Keratinocyte (primary cell): ENCODE results near the gene APCDD1. TPM values are rescaled to one million over a fixed set of nuclear protein-coding genes. Genes with fewer than 3 reads are reported as not detected.

ENCODE experiments used
- DNase-seq: peaks from one replicate; pipeline ENCODE4 v3.0.0-alpha.2; 2011; ENCODE audit warnings: low read depth, missing footprints, low spot score
- FAIRE-seq: peaks from 2 replicates; lab custom pipeline; 2011; peaks lifted over from hg19 to GRCh38; lab: Jason Lieb, UNC
- H2AFZ ChIP-seq: 2 replicates; pipeline ENCODE4 v1.6.0; 2012; ENCODE audit warnings: low read length, control low read depth, inconsistent platforms; ENCODE audit not compliant: control insufficient read depth
- H3K27ac ChIP-seq: 2 replicates; pipeline ENCODE4 v1.5.1; 2011; ENCODE audit warnings: low read length; ENCODE audit not compliant: control insufficient read depth, insufficient read depth
- H3K27me3 ChIP-seq: 3 replicates; pipeline ENCODE4 v1.6.0; 2011; ENCODE audit warnings: low read length; ENCODE audit not compliant: control insufficient read depth, insufficient read depth; ENCODE audit errors: extremely low read depth
- H3K36me3 ChIP-seq, 2 experiments: 2 replicates in 1 of 2; 3 replicates in 1 of 2; pipeline ENCODE4 v1.5.1; 2011; ENCODE audit warnings: low read length in 2 of 2, mild to moderate bottlenecking in 1 of 2; ENCODE audit not compliant: control insufficient read depth in 2 of 2, insufficient read depth in 2 of 2; ENCODE audit errors: extremely low read depth in 1 of 2
- H3K4me1 ChIP-seq: 3 replicates; pipeline ENCODE4 v1.5.1; 2011; ENCODE audit warnings: low read length; ENCODE audit not compliant: control insufficient read depth, insufficient read depth; ENCODE audit errors: extremely low read depth
- H3K4me2 ChIP-seq: 3 replicates; pipeline ENCODE4 v1.6.0; 2011; ENCODE audit warnings: low read depth, low read length; ENCODE audit not compliant: control insufficient read depth, insufficient read depth; ENCODE audit errors: extremely low read depth
- H3K4me3 ChIP-seq, 3 experiments: fragments of 200-600 bp in 1 of 3; sonication (generic) in 1 of 3; 2 replicates in 2 of 3; 3 replicates in 1 of 3; pipeline ENCODE4 v1.5.1; 2011 to 2016; ENCODE audit warnings: low read length in 3 of 3, mild to moderate bottlenecking in 3 of 3, control low read depth in 2 of 3, inconsistent platforms in 1 of 3, low read depth in 1 of 3, mixed read lengths in 1 of 3, mixed run types in 1 of 3, moderate library complexity in 1 of 3; ENCODE audit not compliant: control insufficient read depth in 2 of 3, insufficient read depth in 2 of 3; ENCODE audit errors: extremely low read depth in 1 of 3
- H3K79me2 ChIP-seq: 2 replicates; pipeline ENCODE4 v1.6.0; 2012; ENCODE audit warnings: low read length; ENCODE audit not compliant: control insufficient read depth, insufficient read depth
- H3K9ac ChIP-seq: 3 replicates; pipeline ENCODE4 v1.6.0; 2011; ENCODE audit warnings: low read length; ENCODE audit not compliant: control insufficient read depth, insufficient read depth; ENCODE audit errors: extremely low read depth
- H3K9me1 ChIP-seq: 3 replicates; pipeline ENCODE4 v1.6.0; 2011; ENCODE audit warnings: low read length; ENCODE audit not compliant: control insufficient read depth, insufficient read depth; ENCODE audit errors: extremely low read depth
- H3K9me3 ChIP-seq: 2 replicates; pipeline ENCODE4 v1.5.1; 2012; ENCODE audit warnings: low read depth, low read length; ENCODE audit not compliant: control insufficient read depth
- H4K20me1 ChIP-seq: 3 replicates; pipeline ENCODE4 v1.6.0; 2011; ENCODE audit warnings: low read length; ENCODE audit not compliant: control insufficient read depth, insufficient read depth; ENCODE audit errors: extremely low read depth
- CTCF ChIP-seq, 3 experiments: IDR thresholded peaks in 1 of 3; conservative IDR thresholded peaks in 1 of 3; optimal IDR thresholded peaks in 1 of 3; 2 replicates in 2 of 3; 3 replicates in 1 of 3; pipeline versions ENCODE3 to v1.5.1; 2011; ENCODE audit warnings: low read length in 3 of 3, mild to moderate bottlenecking in 3 of 3, moderate library complexity in 2 of 3, control low read depth in 1 of 3, inconsistent platforms in 1 of 3; ENCODE audit not compliant: insufficient read depth in 2 of 3; ENCODE audit errors: extremely low read depth in 1 of 3
- EZH2 ChIP-seq: IDR thresholded peaks from one replicate; pipeline ENCODE4 v1.6.1; 2012; ENCODE audit warnings: inconsistent platforms, mild to moderate bottlenecking, low read length, moderate library complexity
- dilution Hi-C: fragments of 300-500 bp; cut with MboI; formaldehyde crosslinking; loops from one replicate; pipeline ENCODE4 v1.7.0; 2020; ENCODE audit warnings: low sequenced_read_pairs; ENCODE audit not compliant: extremely low pct_ligation_motif_present
- polyA plus RNA-seq, 5 experiments: library from polyadenylated mRNA; depleted of rRNA in 3 of 5; stranded (reverse) in 3 of 5; stranded (forward) in 1 of 5; unstranded in 1 of 5; fragments of >200 nt; gene quantifications; 1 replicate in 1 of 5; 2 replicates in 3 of 5; 3 replicates in 1 of 5; pipeline versions ENCODE4 v1.2.1 to v1.2.3, GENCODE V29; 2011 to 2012; ENCODE audit warnings: missing spikeins in 2 of 5, low read depth in 1 of 5, low replicate concordance in 1 of 5

The APCDD1 gene
- polyA plus RNA-seq, 1 donor (not counting 4 experiments of a cell fraction or from before 2014, with no cell fraction given): 8.5 TPM

GRCh38 chr18:10430677-10431076 is 23.8 kb upstream of the APCDD1 start:
- Histone ChIP-seq H3K9ac (no peak overlapping the region), H2AFZ (no peak overlapping the region), H3K4me1 (peaks cover 5% of the 10 kb centered on the region), H3K9me1 (no peaks in the 10 kb centered on the region), H3K4me2 (no peak overlapping the region), H3K36me3 (no peaks in the 10 kb centered on the region), H3K79me2 (no peaks in the 10 kb centered on the region), H3K4me3 (no peak overlapping the region), H3K9me3 (no peaks in the 10 kb centered on the region), H3K27me3 (no peaks in the 10 kb centered on the region), H4K20me1 (no peaks in the 10 kb centered on the region), H3K27ac (no peak overlapping the region)
- FAIRE-seq (no peak), DNase-seq (no peak)
- TF ChIP-seq EZH2 (no peak), CTCF (optimal IDR thresholded peaks at IDR 0.05 in 1 of 3, IDR thresholded peaks at IDR 0.05 in 1 of 3, conservative IDR thresholded peaks at IDR 0.05 in 1 of 3; ENCODE audit: extremely low read depth in 1 of 3, insufficient read depth in 2 of 3, low read length in 3 of 3) (no peak)
- dilution Hi-C loops: no loop called here

- Histone ChIP-seq H3K9me1 (no peaks in the 10 kb centered on the region), H3K79me2 (no peaks in the 10 kb centered on the region), H3K9ac (no peak overlapping the region), H4K20me1 (no peaks in the 10 kb centered on the region), H3K27me3 (no peaks in the 10 kb centered on the region), H3K4me1 (peaks cover 5% of the 10 kb centered on the region), H3K36me3 (no peaks in the 10 kb centered on the region), H2AFZ (no peak overlapping the region), H3K9me3 (no peaks in the 10 kb centered on the region), H3K4me2 (no peak overlapping the region), H3K4me3 (no peak overlapping the region), H3K27ac (no peak overlapping the region)
- dilution Hi-C loops: no loop called here
- FAIRE-seq (no peak), DNase-seq (no peak)
- no peak for TF ChIP-seq EZH2
- TF ChIP-seq CTCF (optimal IDR thresholded peaks at IDR 0.05 in 1 of 3, IDR thresholded peaks at IDR 0.05 in 1 of 3, conservative IDR thresholded peaks at IDR 0.05 in 1 of 3; ENCODE audit: extremely low read depth in 1 of 3, insufficient read depth in 2 of 3, low read length in 3 of 3): no peak
Observed at GRCh38 chr18:10431680-10432079, 22.8 kb upstream of the APCDD1 start.
